Measurements from ENCODE around the gene GRK7.

Gene GRK7

DNA sequence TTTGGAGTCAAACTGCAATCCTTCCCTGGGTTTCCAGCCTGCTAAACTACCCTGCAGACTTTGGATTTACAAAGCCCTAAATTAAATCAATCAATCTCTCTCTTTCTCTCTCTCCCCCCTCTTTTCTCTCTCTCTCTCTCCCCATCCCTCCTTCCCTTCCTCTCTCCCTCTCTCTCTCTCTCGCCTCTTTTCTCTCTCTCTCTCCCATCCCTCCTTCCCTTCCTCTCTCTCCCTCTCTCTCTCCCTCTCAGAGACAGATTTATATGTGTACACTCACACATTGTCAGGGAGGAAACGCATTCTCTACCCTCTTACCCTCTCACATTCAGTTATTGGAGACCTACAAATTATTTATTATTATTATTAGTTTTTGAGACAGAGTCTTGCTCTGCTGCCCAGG, 47.0 kb downstream of the GRK7 start:
- no peak for TF ChIP-seq SUZ12 (IDR thresholded peaks at IDR 0.05; ENCODE audit: extremely low read depth, insufficient read depth, insufficient read length)
- no peak overlapping the region for H3K4me3 ChIP-seq (ENCODE audit: insufficient read length, low read depth)
- H3K9ac ChIP-seq (ENCODE audit: insufficient read length, low read depth): no peak overlapping the region
- no peaks in the 10 kb centered on the region for H3K4me1 ChIP-seq (ENCODE audit: insufficient read depth, insufficient read length)
- no peaks in the 10 kb centered on the region for H3K36me3 ChIP-seq (ENCODE audit: insufficient read depth, insufficient read length, low read length)
- DNase-seq (ENCODE audit: low read depth, low spot score): no peak
- no peaks in the 10 kb centered on the region for H3K27me3 ChIP-seq (ENCODE audit: insufficient read depth, insufficient read length)
- H3K9me3 ChIP-seq (ENCODE audit: insufficient read depth, low read length): no peaks in the 10 kb centered on the region

DNA sequence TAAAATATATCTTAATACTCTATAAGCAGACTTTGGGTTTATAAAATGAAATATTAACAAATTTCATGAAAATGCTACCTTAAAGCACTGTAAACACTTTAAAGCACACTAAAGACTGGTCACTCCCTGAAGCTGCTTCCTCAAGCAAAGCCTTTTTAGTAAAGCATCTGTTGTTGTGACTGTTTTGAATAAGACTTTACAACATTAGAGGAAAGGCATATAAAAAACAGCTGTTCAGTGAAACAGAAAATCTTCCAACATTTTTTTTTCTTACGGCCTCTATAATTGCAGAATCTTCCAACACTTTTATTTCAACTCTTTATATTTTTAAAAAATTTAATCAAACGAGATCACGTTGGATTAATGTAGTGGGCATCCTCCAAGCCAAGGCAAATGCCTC, 48.1 kb downstream of the GRK7 start:
- no peak overlapping the region for H3K9ac ChIP-seq (ENCODE audit: insufficient read length, low read depth)
- no peak overlapping the region for H3K4me3 ChIP-seq (ENCODE audit: insufficient read length, low read depth)
- peaks cover 4% of the 10 kb centered on the region; the same call in 1 of the 2 replicates for H3K9me3 ChIP-seq (ENCODE audit: insufficient read depth, low read length)
- H3K36me3 ChIP-seq (ENCODE audit: insufficient read depth, insufficient read length, low read length): no peaks in the 10 kb centered on the region
- H3K4me1 ChIP-seq (ENCODE audit: insufficient read depth, insufficient read length): no peaks in the 10 kb centered on the region
- no peak for DNase-seq (ENCODE audit: low read depth, low spot score)
- H3K27me3 ChIP-seq (ENCODE audit: insufficient read depth, insufficient read length): no peaks in the 10 kb centered on the region
- TF ChIP-seq YY1 (IDR thresholded peaks at IDR 0.05; ENCODE audit: insufficient read depth, insufficient read length): no peak
- TF ChIP-seq SUZ12 (IDR thresholded peaks at IDR 0.05; ENCODE audit: extremely low read depth, insufficient read depth, insufficient read length): no peak
- no peak for TF ChIP-seq ZNF274 (IDR thresholded peaks at IDR 0.05; ENCODE audit: low read depth, low read length)

DNA sequence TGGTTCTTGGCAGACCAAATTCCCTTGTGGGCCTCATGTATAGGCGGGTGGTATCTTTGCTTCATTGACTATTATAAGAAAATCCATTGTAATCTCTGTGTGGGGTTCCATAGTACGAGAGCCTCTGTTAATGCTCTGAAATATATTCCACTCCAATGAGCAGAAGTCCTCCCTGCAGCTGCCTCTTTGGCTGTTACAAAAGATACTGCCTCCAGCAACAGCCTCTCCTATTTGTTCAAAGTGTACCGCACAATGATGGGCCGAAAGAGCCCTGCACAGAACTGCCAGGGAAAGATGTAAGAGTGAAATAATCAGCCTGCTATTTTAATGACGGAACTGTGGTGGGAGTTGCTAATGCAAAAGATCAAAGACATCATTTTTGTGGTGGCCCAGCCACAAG, 48.9 kb downstream of the GRK7 start:
- H3K36me3 ChIP-seq (ENCODE audit: insufficient read depth, insufficient read length, low read length): no peaks in the 10 kb centered on the region
- no peak for DNase-seq (ENCODE audit: low read depth, low spot score)

DNA sequence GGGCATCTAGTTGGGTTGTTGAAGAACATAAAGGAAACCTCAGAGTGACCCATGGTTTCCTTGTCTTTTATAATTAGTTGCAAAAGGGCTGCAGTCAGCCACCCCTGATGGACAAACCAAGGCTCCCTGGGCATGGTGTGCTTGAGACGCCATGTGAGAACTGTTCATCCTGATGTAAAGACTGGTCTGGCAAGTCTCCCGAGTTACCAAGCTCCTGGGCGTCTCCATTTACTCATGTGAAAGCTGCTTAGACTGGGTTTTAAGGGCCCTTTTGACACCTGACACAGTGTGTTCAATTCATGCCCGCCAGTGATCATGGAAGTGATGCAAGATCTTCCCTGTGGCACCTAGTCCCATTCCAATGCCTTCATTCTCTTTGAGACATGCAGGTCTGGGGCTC, 49.4 kb downstream of the GRK7 start:
- H3K4me3 ChIP-seq (ENCODE audit: insufficient read length, low read depth): no peak overlapping the region

More for the DNA sequence above, 48.9 kb downstream of the GRK7 start:
- TF ChIP-seq YY1 (IDR thresholded peaks at IDR 0.05; ENCODE audit: insufficient read depth, insufficient read length) (no peak), ZNF274 (IDR thresholded peaks at IDR 0.05; ENCODE audit: low read depth, low read length) (no peak), SUZ12 (IDR thresholded peaks at IDR 0.05; ENCODE audit: extremely low read depth, insufficient read depth, insufficient read length) (no peak)
- H3K4me3 ChIP-seq (ENCODE audit: insufficient read length, low read depth): no peak overlapping the region
- H3K9ac ChIP-seq (ENCODE audit: insufficient read length, low read depth): no peak overlapping the region
- no peaks in the 10 kb centered on the region for H3K4me1 ChIP-seq (ENCODE audit: insufficient read depth, insufficient read length)
- peaks cover 4% of the 10 kb centered on the region; the same call in 1 of the 2 replicates for H3K9me3 ChIP-seq (ENCODE audit: insufficient read depth, low read length)
- no peaks in the 10 kb centered on the region for H3K27me3 ChIP-seq (ENCODE audit: insufficient read depth, insufficient read length)

More for the DNA sequence above, 49.4 kb downstream of the GRK7 start:
- no peaks in the 10 kb centered on the region for H3K27me3 ChIP-seq (ENCODE audit: insufficient read depth, insufficient read length)
- no peaks in the 10 kb centered on the region for H3K4me1 ChIP-seq (ENCODE audit: insufficient read depth, insufficient read length)
- no peaks in the 10 kb centered on the region for H3K36me3 ChIP-seq (ENCODE audit: insufficient read depth, insufficient read length, low read length)
- DNase-seq (ENCODE audit: low read depth, low spot score): no peak
- peaks cover 4% of the 10 kb centered on the region; the same call in 1 of the 2 replicates for H3K9me3 ChIP-seq (ENCODE audit: insufficient read depth, low read length)
- H3K9ac ChIP-seq (ENCODE audit: insufficient read length, low read depth): no peak overlapping the region
- no peak for TF ChIP-seq SUZ12 (IDR thresholded peaks at IDR 0.05; ENCODE audit: extremely low read depth, insufficient read depth, insufficient read length)
- TF ChIP-seq YY1 (IDR thresholded peaks at IDR 0.05; ENCODE audit: insufficient read depth, insufficient read length): no peak
- no peak for TF ChIP-seq ZNF274 (IDR thresholded peaks at IDR 0.05; ENCODE audit: low read depth, low read length)
